HG02798 (cell line): Measurements from ENCODE around the gene S100A1.
"Not testable (repeated sequence)": the region's sequence is repeated elsewhere in the genome, so short reads cannot be mapped to it uniquely, and the experiment has no call there.

ENCODE experiments used
- ATAC-seq: cut with Tn5 transposase; IDR thresholded peaks from one replicate; pipeline ENCODE4 v1.9.1; 2021; ENCODE audit warnings: mild to moderate bottlenecking; ENCODE audit not compliant: unreplicated experiment, poor library complexity

S100A1 gene

DNA sequence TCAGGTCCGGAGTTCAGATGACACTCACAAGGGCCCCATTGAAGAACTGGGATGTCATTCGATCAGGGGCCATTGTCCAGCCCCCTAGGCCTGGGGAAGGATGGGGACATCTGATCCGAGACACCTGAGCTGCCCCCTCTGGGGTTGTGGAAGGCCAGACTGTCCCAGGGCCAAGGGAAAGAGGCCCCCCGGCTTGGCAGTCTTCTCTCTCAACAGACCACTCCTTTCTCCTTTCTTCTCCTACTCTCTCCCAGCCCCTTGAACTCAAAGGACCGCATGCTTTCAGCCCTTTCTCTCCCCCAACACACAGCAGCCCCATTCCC lies 1.1 kb downstream of the S100A1 start:
- ATAC-seq: no peak

DNA sequence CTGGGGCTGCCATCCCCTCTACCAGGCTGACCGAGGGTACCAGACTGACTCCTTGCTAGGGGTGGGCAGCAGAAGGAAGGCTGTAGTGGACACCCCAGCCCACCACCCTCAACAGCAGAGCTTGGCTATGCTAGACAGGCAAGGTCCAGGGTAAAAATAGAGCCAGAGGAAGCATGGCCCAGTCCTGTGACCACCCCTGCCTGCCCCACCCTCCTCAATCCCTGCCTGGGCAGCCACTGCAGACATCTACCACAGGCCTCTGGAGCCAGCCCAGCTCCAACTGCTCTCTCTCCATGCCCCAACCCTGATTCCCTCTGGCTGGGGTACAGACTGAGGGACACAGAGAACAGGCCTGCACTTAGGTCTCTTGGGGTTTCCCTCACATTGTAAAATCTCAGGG lies 1.7 kb downstream of the S100A1 start:
- no peak for ATAC-seq

DNA sequence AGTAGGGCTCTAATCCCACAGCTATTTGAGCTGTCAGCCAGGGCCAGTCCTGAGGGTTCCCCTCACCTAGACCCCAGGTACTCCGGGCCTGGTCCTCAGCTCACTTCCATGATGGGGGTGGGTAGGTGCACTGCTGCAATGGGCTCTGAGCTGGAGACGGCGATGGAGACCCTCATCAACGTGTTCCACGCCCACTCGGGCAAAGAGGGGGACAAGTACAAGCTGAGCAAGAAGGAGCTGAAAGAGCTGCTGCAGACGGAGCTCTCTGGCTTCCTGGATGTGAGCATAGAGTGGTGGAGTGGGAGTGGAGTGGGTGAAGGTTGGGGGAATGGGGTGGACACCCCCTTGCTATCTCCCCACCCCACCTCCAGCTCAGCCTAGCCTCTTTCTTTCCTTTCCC lies 2.1 kb downstream of the S100A1 start:
- ATAC-seq: no peak

DNA sequence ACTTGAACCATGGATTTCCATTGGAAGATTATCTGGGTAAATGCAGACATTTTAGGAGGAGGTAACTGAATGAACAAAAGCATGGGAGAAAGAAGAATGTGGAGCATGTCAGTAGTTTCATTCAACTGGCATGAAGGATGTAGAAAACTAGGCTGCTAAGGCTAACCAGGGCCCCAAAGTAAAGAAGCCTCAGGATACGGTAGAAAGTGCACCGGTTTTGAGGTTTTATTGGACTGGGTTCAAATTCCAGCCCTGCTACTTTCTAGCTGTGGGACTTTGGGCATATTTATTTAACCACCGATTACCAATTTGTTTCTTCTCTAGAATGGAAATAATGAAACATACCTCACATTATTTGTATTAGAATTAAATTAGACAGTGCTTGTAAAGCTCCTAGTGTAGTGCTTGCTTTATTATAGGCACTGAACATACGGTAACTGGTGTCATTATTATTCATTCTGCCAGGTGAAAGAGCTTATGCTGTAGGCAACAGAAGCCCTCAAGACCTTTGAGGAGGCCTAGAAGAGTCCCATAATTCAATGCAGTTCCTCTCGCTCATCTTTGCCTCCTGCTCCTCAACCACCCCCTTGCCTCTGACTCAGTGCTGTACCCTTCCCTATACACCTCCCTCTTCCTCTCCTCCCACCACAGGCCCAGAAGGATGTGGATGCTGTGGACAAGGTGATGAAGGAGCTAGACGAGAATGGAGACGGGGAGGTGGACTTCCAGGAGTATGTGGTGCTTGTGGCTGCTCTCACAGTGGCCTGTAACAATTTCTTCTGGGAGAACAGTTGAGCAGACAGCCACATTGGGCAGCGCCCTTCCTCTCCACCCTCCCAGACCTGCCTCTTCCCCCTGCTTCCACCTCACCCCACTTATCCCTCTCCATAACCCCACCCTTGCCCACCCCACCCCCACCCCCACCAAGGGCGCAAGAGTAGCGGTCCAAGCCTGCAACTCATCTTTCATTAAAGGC lies 3.1 kb downstream of the S100A1 start:
- ATAC-seq: no peak

DNA sequence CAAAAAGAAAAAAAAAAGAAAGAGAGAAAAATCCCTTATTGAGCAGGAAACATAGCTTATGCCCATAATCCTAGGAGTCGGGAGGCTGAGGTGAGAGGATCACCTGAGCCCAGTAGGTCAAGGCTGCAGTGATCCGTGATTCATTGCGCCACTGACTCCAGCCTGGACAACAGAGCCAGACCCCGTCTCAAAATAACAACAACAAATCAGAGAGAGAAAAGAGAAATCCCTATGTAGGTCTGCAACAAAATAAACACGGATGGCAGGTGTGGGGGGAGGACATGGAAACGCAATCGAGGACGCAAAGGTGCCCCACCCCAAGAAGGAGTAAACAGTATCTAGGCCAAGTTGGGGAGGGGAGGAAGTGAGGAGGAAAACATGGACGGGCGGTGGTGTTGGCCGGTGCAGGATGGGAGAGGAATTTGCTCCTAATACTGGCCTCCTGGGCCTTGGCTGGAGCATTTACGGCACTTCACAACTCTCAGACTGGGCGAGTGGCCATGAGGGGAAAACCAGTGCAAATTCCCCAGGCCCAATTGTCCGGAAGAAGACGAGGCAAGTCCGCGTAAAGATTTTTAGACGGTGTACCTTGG lies 5.0 kb downstream of the S100A1 start:
- no peak for ATAC-seq

DNA sequence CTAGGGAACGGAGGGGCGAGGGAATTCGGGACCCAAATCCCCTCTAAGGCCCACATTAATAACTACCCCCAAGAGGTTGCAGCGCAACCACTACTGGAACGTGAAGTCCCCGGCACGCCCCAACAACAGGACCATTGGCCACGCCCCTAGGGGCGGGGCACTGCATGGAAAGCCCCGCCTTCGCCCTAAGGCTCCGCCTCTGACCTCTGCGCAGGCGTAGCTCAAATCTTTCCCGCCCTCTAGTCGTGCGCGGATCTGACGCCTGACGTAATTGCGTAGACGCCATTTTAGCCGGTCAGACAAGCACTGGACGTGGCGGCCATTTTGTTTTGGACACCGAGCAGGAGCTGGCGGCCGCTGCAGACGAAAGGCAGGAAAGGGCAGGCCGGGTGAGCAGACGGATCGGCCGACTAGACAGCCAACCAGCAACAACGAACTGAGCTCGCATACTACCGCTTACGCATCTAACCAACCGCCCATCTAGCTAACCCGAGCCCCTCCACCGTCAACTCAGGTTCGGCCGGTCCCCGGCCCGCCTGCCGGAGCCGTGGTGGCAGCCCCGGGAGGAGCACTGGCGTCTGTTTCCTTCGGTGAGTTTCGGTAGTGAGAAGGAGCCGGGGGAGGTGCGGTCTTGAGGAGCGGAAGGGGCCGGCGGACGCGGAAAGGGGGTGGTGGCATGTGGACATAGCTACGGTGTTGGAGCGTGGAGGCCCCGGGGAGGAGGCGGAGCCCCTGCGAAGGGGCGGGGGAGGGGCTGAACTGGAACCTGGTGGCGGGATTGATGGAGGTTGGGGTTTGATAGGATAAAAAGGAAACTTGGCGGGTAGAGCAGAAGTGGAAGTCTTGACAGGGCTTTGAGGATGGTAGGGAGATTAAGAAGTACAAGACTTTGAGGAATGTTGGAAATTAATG lies 5.8 kb downstream of the S100A1 start, which contains the start of gene CHTOP:
TSS of gene CHTOP (plus strand) at position 313 of the 912 bp plus-strand sequence. CDS start 2,523 bp downstream, outside the sequence.
- ATAC-seq: peak; percentile 92

DNA sequence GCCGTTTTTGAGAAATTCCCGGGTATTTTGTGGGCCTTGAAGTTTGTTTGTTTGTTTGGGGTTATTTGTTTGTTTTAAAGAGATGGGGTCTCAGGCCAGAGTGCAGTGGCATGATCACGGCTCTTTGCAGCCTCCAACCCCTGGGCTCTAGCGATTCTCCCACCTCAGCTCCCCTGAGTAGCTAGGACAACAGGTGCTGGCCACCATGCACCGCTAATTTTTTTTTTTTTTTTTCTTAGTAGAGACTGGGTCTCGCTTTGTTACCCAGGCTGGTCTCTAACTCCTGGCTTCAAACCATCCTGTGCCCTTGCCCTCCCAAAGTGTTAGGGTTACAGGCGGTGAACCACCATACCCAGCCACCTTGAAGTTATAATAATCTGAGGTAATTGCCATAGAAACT lies 7.6 kb downstream of the S100A1 start:
- ATAC-seq: no peak

DNA sequence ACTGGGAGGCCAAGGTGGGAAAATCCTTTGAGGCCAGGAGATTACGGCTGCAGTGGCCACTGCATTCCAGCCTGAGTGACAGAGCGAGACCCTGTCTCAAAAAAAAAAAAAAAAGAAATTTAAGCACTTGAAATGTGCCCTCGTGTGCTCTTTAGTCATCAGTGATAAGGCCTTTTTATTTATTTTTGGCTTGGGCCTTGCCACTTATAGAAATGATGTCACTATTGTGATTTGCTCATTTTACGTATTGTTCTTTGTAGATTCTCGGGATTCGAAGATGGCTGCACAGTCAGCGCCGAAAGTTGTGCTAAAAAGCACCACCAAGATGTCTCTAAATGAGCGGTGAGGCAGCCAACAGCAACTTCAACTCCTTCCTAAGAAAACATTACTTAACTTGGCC lies 8.1 kb downstream of the S100A1 start:
- no peak for ATAC-seq

DNA sequence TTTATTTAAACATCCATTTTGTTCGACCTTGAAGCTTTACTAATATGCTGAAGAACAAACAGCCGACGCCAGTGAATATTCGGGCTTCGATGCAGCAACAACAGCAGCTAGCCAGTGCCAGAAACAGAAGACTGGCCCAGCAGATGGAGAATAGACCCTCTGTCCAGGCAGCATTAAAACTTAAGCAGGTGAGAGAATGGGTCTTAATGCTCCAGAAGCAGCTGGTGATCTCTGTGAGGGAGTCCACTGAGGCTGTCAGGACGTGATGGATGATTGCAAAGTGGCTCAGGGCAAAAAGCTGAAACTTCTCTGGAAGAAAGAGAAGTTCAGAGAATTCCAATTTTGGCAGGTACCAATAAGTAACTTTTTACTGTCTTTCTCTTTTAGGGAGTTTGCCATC lies 10.0 kb downstream of the S100A1 start:
- ATAC-seq: no peak

DNA sequence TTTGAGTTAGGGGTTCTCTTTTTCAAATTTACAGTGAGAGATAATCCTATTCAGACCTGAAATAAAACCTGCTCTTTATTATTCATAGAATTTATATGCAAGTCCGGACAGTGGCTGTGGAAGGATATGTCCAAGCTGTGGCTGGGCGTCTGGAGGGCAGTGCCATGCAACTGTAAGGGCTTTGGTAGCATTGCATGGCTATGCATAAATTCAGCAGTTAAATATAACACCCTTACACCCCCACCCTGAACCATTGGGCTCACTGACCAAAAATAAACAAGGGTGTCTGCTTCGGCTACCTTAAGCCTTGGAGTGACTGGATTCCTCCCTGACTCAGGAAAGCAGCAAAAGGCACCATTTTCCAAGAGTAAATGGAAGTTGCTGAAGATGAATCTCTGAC lies 11.0 kb downstream of the S100A1 start:
- no peak for ATAC-seq

DNA sequence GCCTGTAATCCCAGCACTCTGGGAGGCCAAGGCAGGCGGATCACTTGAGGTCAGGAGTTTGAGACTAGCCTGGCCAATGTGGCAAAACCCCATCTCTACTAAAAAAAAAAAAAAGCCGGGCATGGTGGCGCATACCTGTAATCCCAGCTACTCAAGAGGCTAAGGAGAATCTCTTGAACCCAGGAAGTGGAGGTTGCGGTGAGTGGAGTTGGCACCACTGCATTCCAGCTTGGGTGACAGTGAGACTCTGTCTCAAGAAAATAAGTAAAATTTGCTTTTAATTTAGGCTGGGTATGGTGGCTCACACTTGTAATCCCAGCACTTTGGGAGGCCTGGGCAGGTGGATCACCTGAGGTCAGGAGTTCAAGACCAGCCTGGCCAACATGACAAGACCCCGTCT lies 12.0 kb downstream of the S100A1 start:
- ATAC-seq: not testable (repeated sequence)

DNA sequence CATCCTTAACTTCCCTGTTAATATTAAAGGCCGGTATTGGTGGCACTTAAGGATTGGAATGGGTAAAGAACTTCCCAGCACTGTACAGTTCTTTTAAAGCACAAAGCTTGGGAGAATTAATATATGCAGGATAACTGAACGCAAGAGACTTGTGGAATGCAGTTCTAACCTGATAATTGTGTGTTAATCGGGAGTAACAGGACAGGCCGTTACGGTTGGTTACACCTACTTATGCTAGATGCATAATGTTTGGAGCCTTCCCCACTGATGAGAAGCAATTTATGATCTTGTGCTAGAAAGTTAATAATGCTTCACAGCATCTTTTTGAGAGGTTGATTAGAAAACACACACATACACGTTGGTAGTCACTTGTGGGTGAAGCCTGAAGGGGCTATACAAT lies 12.6 kb downstream of the S100A1 start:
- ATAC-seq: no peak

DNA sequence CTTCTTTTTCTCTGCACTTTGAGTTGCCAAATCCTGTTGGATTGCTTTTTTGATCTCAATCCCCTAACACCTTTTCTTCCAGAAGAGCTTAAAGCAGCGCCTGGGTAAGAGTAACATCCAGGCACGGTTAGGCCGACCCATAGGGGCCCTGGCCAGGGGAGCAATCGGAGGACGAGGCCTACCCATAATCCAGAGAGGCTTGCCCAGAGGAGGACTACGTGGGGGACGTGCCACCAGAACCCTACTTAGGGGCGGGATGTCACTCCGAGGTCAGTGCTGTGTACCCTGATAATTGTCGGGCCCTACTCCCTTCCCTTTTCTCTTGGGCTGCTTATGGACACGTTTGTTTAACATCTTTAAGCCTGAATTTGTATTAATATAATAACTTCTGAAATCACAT lies 13.9 kb downstream of the S100A1 start:
- ATAC-seq: no peak

DNA sequence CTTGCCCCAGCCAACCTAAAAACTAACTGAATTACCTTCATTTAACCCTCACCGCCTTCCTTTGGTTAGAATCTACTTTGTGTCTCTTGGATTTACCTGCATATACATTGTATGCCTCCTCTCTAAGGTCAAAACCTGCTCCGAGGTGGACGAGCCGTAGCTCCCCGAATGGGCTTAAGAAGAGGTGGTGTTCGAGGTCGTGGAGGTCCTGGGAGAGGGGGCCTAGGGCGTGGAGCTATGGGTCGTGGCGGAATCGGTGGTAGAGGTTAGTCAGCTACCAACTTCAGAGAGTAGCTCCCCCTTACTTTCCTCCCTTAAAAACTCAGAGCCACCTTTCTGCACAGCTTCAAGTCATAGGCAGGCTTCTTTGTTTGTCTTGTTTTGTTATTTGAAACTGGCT lies 14.9 kb downstream of the S100A1 start:
- ATAC-seq: no peak

DNA sequence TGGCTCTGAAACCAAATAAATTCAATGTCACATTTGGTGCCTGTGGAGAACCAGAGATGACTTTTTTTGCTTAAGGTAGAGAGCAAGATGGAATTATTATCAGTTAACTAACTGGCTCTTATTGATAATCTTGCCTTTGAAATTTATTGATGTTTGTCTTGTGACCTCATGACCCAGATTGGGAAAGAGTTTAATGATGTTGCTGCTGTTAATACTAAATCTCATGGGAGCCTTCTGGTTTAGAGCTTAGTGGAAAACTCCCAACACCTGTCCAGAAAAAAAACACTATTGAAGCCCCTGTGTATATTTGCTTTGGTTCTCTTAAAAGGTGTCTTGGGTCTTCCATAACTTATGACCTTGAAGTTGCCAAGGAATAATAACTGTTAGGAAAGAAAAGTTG lies 15.6 kb downstream of the S100A1 start:
- no peak for ATAC-seq

DNA sequence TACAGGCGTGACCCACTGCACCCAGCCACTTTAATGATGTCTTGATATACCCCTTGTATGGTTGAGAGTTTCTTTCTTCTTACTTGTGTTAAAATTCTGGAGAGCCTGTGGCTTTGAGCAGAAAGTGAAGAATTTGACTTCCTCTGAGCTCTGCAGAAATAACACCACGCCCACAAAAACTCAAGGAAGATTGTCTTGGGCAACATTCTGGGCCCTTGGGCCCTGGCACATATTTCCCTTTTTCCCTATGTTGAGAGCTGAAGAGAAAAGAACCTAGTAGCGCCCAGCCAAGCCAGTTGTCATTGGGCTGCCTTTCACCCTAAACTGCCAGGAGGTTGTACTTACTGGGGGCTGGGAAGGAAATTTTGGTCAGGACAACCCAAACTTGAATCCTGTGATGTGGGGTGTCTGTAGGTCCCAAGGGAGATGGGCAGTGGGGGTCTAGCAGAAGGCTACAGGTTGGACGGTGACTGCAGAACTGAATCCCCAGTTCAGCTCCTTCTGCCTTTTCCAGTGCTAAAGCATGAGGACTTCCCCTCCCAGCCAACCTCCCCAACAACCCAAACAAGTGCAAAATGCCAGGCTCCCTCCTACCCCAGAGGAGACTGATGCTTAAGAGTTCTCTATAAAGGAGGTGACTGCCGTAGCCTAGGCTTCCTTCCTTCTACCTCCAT lies 18.6 kb downstream of the S100A1 start:
- ATAC-seq: no peak

DNA sequence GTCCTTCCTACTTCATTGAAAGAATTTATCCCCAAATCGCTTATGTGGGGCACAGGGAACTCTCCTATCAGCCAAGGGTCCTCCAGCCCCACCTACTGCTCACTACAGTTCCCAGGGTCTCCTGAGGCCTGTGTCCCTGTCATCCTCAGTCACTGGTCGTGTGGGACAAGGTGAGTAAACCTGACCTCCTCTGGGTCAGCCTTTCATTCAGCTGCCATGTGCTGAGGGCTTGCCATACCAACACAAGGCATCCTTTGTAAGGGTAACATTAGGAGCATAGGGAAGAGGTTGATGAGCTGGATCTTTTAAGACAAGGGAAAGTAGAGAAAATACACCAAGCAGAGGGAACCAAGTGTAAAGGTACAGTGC lies 19.1 kb downstream of the S100A1 start:
- no peak for ATAC-seq

DNA sequence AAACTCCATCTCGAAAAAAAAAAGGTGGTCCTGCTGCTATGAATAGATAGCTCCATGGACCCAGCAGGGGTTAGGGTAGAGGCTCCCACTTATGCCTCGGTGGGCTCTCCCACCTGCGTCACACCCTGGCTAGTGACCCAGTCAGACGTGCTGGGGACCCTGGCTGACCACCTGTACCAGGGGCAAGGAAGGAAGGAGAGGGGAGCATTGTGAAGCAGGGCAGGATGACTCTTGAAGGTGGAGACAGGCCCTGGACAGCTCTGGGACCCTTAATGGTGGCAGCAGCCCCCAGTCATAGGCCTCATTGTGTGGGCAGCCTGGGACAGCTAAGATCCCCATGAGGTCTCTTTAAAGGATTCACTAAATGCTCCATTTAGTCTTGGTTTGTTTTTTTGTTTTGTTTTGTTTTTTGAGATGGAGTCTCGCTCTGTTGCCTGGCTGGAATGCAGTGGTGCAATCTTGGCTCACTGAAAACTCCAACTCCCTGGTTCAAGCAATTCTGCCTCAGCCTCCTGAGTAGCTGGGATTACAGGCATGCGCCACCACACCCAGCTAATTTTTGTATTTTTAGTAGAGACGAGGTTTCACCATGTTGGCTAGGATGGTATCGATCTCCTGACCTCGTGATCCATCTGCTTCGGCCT lies 19.9 kb downstream of the S100A1 start:
- ATAC-seq: no peak

DNA sequence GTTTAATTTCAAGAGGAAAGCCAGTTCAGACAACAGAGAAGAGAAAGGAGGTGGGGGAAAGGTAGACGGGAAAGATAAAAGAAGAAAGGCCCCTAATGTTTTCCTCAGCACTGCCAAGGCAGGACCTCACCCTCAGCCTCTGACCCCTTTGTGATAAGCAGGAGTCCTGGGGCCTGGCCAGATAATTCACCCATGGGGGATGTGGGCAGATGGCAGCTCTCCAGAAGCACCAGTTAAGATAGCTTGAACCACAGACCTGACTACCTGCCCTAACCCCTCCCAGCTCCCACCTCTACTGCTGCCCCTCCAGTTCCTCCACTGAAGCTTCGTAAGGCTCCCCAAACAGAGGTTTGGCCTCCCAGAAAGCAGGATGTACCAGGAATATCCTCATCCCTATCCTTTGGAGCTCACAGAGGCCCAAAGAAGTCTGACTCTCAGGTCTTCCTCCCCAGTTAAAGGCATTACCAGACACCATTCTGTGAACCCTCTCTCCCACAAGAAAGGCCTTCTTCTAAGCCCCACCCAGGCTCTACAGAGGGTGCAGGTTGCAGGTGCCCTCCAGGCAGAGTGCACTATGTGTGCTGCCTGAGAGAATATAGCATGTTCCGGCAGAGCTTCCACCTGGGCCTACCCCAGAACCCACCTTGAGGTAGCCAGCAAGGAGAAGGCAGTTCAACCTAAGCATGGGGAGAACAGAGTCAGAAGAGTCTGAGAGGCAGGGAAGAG lies 21.1 kb downstream of the S100A1 start:
- ATAC-seq: no peak
